K562 (cell line): ENCODE data around the gene PCOLCE2. TPM values are rescaled to one million over a fixed set of nuclear protein-coding genes. Genes with fewer than 3 reads are reported as not detected.
A peak's percentile ranks its signal among the peaks of the same experiment; 100 is the strongest.

Experiments
- ATAC-seq: fragments of 200-7000 bp; cut with Tn5 transposase; 3 replicates; pipeline ENCODE4 v1.9.1; 2020; ENCODE audit warnings: moderate library complexity
- BruUV-seq: library from RNA; stranded (reverse); fragments of 400-500 nt; replicated peaks from 2 replicates; lab custom pipeline; 2021; lab: Mats Ljungman, UMichigan
- CTCF ChIA-PET: fragments of 300-600 bp; formaldehyde crosslinking; extraction: SDS; loops from one replicate; lab custom pipeline; 2021; ENCODE audit warnings: low intra/inter-chr PET ratio; lab: Yijun Ruan, JAX
- POLR2A ChIA-PET: fragments of 300-600, 350-650 bp; sonication (Branson Sonifier 250); formaldehyde crosslinking; extraction: SDS; loops from one replicate; lab custom pipeline; 2021; ENCODE audit warnings: antibody characterized with exemption, inconsistent platforms; lab: Yijun Ruan, JAX
- DNase-seq, 4 experiments: peaks; one replicate each; pipeline versions ENCODE4 v3.0.0 to v3.0.0-alpha.2; 2011 to 2018; ENCODE audit warnings: low spot score in 3 of 4, mixed read lengths in 3 of 4; ENCODE audit errors: extremely low read depth in 1 of 4
- FAIRE-seq: peaks from 2 replicates; lab custom pipeline; 2011; peaks lifted over from hg19 to GRCh38; lab: Jason Lieb, UNC
- H2AFZ ChIP-seq: 2 replicates; pipeline ENCODE4 v1.6.0; 2011; ENCODE audit warnings: low read depth, low read length, control low read depth, inconsistent platforms
- H3K27ac ChIP-seq: fragments of 200-600 bp; 3 replicates; pipeline ENCODE4 v1.8.0; 2011; ENCODE audit warnings: low read depth, mild to moderate bottlenecking, control low read depth, inconsistent platforms, low read length, moderate library complexity, mixed read lengths; ENCODE audit errors: extremely low read depth
- H3K27me3 ChIP-seq, 2 experiments: fragments of 300-600 bp in 1 of 2; 2 replicates in 1 of 2; 3 replicates in 1 of 2; pipeline versions ENCODE4 v1.6.0 to v1.8.0; 2011; ENCODE audit warnings: inconsistent platforms in 2 of 2, low read length in 2 of 2, mild to moderate bottlenecking in 1 of 2, mixed read lengths in 1 of 2, moderate library complexity in 1 of 2; ENCODE audit not compliant: control insufficient read depth in 2 of 2, insufficient read depth in 2 of 2
- H3K36me3 ChIP-seq: fragments of 300-600 bp; 3 replicates; pipeline ENCODE4 v1.8.0; 2011; ENCODE audit warnings: mild to moderate bottlenecking, low read length, inconsistent platforms; ENCODE audit not compliant: control insufficient read depth, insufficient read depth
- H3K4me1 ChIP-seq, 2 experiments: fragments of 200-600 bp in 1 of 2; replicated peaks in 1 of 2; 2 replicates in 1 of 2; 3 replicates in 1 of 2; pipeline versions ENCODE4 v1.5.1 to v1.8.0; 2011; ENCODE audit warnings: inconsistent platforms in 2 of 2, low read length in 2 of 2, mild to moderate bottlenecking in 1 of 2, mixed read lengths in 1 of 2, moderate library complexity in 1 of 2; ENCODE audit not compliant: control insufficient read depth in 2 of 2, insufficient read depth in 2 of 2
- H3K4me2 ChIP-seq: 2 replicates; pipeline ENCODE4 v1.6.1; 2011; ENCODE audit warnings: low read length, control low read depth, inconsistent platforms, mixed read lengths; ENCODE audit not compliant: insufficient read depth
- H3K4me3 ChIP-seq: fragments of 200-600 bp; sonication (generic), shearing (Covaris generic); 2 replicates; pipeline ENCODE4 v1.5.1; 2016; ENCODE audit warnings: control low read depth, inconsistent platforms
- H3K79me2 ChIP-seq: fragments of 200-600 bp; 3 replicates; pipeline ENCODE4 v1.8.0; 2011; ENCODE audit warnings: low read length, inconsistent platforms; ENCODE audit not compliant: control insufficient read depth, insufficient read depth
- H3K9ac ChIP-seq, 2 experiments: 2 replicates each; pipeline versions ENCODE4 v1.6.0 to v1.6.1; 2011; ENCODE audit warnings: low read depth in 2 of 2, low read length in 2 of 2, control low read depth in 1 of 2, inconsistent platforms in 1 of 2, mild to moderate bottlenecking in 1 of 2, mixed read lengths in 1 of 2; ENCODE audit not compliant: insufficient read depth in 1 of 2
- H3K9me1 ChIP-seq: one replicate; pipeline ENCODE4 v1.6.0; 2011; ENCODE audit warnings: inconsistent platforms, mild to moderate bottlenecking, low read length, moderate library complexity; ENCODE audit not compliant: control insufficient read depth, insufficient read depth
- H3K9me3 ChIP-seq: replicated peaks from 2 replicates; pipeline ENCODE4 v1.5.1; 2011; ENCODE audit warnings: low read depth, low read length, inconsistent platforms; ENCODE audit not compliant: control insufficient read depth, insufficient read depth
- H4K20me1 ChIP-seq: replicated peaks from 2 replicates; pipeline ENCODE4 v1.6.1; 2011; ENCODE audit warnings: low read length, inconsistent platforms, mixed read lengths; ENCODE audit not compliant: control insufficient read depth, insufficient read depth
- CREM ChIP-seq: IDR thresholded peaks from 2 replicates; pipeline ENCODE4 v1.6.1; 2014; ENCODE audit warnings: antibody characterized with exemption, low read depth
- GTF2E2 ChIP-seq: fragments of 200-800 bp; sonication (Bioruptor generic); IDR thresholded peaks from 2 replicates; pipeline ENCODE4 v1.6.1; 2016; ENCODE audit warnings: missing genetic modification characterization, missing compliant biosample characterization
- NBN ChIP-seq: fragments of 450-650 bp; IDR thresholded peaks from 2 replicates; pipeline ENCODE4 v1.6.1; 2016; ENCODE audit warnings: low read depth, mild to moderate bottlenecking
- NFIC ChIP-seq: fragments of 450-650 bp; IDR thresholded peaks from 2 replicates; pipeline ENCODE4 v1.6.1; 2017; ENCODE audit warnings: mild to moderate bottlenecking, inconsistent platforms
- NONO ChIP-seq, 2 experiments: fragments of 200-400 bp in 1 of 2; fragments of 450-650 bp in 1 of 2; formaldehyde crosslinking in 1 of 2; IDR thresholded peaks; 2 replicates each; pipeline ENCODE4 v1.6.1; 2017; ENCODE audit warnings: low read depth in 2 of 2, mild to moderate bottlenecking in 2 of 2, moderate library complexity in 2 of 2, low read length in 1 of 2
- PHB ChIP-seq: fragments of 250-450 bp; sonication (Bioruptor Pico); IDR thresholded peaks from 2 replicates; pipeline ENCODE4 v1.5.0; 2021
- PHB2 ChIP-seq: fragments of 450-650 bp; IDR thresholded peaks from 2 replicates; pipeline ENCODE4 v1.6.1; 2017; ENCODE audit warnings: low read depth
- POLR2AphosphoS5 ChIP-seq: IDR thresholded peaks from 2 replicates; pipeline ENCODE4 v1.6.1; 2011; ENCODE audit warnings: mild to moderate bottlenecking, low read depth, low read length, moderate library complexity; ENCODE audit not compliant: control insufficient read depth, insufficient read depth
- ZNF23 ChIP-seq: fragments of 250-450 bp; sonication (Bioruptor Pico); IDR thresholded peaks from 2 replicates; pipeline ENCODE4 v1.4.0; 2020; ENCODE audit warnings: mild to moderate bottlenecking
- ZNF253 ChIP-seq: fragments of 250-450 bp; sonication (Bioruptor Pico); conservative IDR thresholded peaks from 2 replicates; pipeline ENCODE4 v1.6.1; 2021; ENCODE audit warnings: mild to moderate bottlenecking
- WGBS: fragments of 100-300 bp; shearing (Covaris generic); methylation state at CpG from one replicate; pipeline ENCODE4 v1.1.6; 2016; ENCODE audit warnings: low coverage, mixed read lengths; ENCODE audit not compliant: insufficient coverage; ENCODE audit errors: missing lambda C conversion rate; 5-methylcytosine and 5-hydroxymethylcytosine counted together
- in situ Hi-C: fragments of 300-500 bp; cut with MboI; formaldehyde crosslinking; loops from 4 replicates; pipeline ENCODE4 v1.15.0; 2018; ENCODE audit warnings: inconsistent platforms, mixed read lengths
- intact Hi-C: fragments of 100-400 bp; cut with micrococcal nuclease; formaldehyde crosslinking; loops from 2 replicates; pipeline ENCODE4 v1.14.2; 2022
- polyA plus RNA-seq, 8 experiments: library from polyadenylated mRNA; depleted of rRNA in 4 of 8; stranded (reverse) in 5 of 8; unstranded in 3 of 8; fragments of >200 nt; fragmentation: Nextera tagmentation in 2 of 8; fragmentation: Illumina TruSeq in 1 of 8; extraction: Ambion mirVana in 2 of 8; extraction: Trizol in 1 of 8; gene quantifications; 2 replicates each; pipeline versions ENCODE4 v1.2.1 to v1.2.3, GENCODE V29; 2011 to 2014; ENCODE audit warnings: inconsistent platforms in 1 of 8, missing spikeins in 1 of 8
- total RNA-seq, 7 experiments: library from RNA; depleted of rRNA in 6 of 7; stranded (reverse); fragments of >200 nt in 6 of 7; fragmentation: Illumina TruSeq in 2 of 7; extraction: Trizol in 2 of 7; gene quantifications; 2 replicates each; pipeline versions ENCODE4 v1.2.1 to v1.2.3, GENCODE V29; 2011 to 2021; ENCODE audit warnings: low replicate concordance in 1 of 7
- TF ChIP-seq, protein P1 (sequence below): fragments of 450-650 bp; IDR thresholded peaks from 2 replicates; pipeline ENCODE4 v1.6.1; 2014; ENCODE audit warnings: low read depth, mild to moderate bottlenecking, moderate library complexity, borderline replicate concordance

Gene PCOLCE2
- total and polyA plus RNA-seq, 9 of the 15 experiments (the other 6 are each of a cell fraction or from before 2014, with no cell fraction given), result 0.18 to 1.2 (median 0.65) TPM

GRCh38 chr3:142853270-142854168 lies 35.4 kb downstream of the PCOLCE2 start:
- Histone ChIP-seq H2AFZ (no peak overlapping the region), H4K20me1 (no peaks in the 10 kb centered on the region; the same call in 1 of the 2 replicates), H3K9me1 (no peaks in the 10 kb centered on the region), H3K9me3 (no peaks in the 10 kb centered on the region), H3K4me1 (no peaks in the 10 kb centered on the region; a peak in 4 of 5 replicates), H3K9ac (no peak overlapping the region), H3K4me2 (no peak overlapping the region), H3K4me3 (no peak overlapping the region), H3K36me3 (no peaks in the 10 kb centered on the region), H3K27me3 (0 out of 5 replicates have a peak, but pooled peaks cover 0 to 5% of the 10 kb centered on the region in 2 experiments), H3K27ac (no peak overlapping the region), H3K79me2 (no peaks in the 10 kb centered on the region)
- DNase-seq (no peak), ATAC-seq (no peak), FAIRE-seq (no peak)
- ChIA-PET CTCF (no interaction called here), POLR2A (interaction anchor here (0.8 to 1.7 kb wide), 6 partner anchors 10 to 39 kb away, joined by 3 to 5 read pairs (median 3); no protein-coding TSS in a partner anchor)
- peak; percentile 18; the same call in 1 of the 2 replicates for TF ChIP-seq NFIC
- no peak for TF ChIP-seq ZNF23 (CRISPR knock-in tag)
- intact Hi-C loops (loop anchor here (5.0 kb wide), 1 partner anchor 34 kb away; the partner anchor contains the start of gene PCOLCE2), in situ Hi-C loops (no loop called here)
- no TSS peak for BruUV-seq
- WGBS, result 7% methylated on average over 10 of the region's 10 CpGs

- in situ Hi-C loops, result no loop called here
- no peaks in the 10 kb centered on the region; the same call in 1 of the 2 replicates for H4K20me1 ChIP-seq
- no peak for ATAC-seq
- no peak overlapping the region for H2AFZ ChIP-seq
- 0 out of 5 replicates have a peak, but pooled peaks cover 0 to 5% of the 10 kb centered on the region in 2 experiments for H3K27me3 ChIP-seq
- WGBS, result 9% methylated on average over 4 of the region's 4 CpGs
- no peak overlapping the region for H3K9ac ChIP-seq
- no peak overlapping the region for H3K4me3 ChIP-seq
- ChIA-PET POLR2A (no interaction called here), CTCF (no interaction called here)
- no peak for DNase-seq
- no peak overlapping the region for H3K4me2 ChIP-seq
- H3K27ac ChIP-seq, result no peak overlapping the region
- H3K9me3 ChIP-seq, result no peaks in the 10 kb centered on the region
- no peaks in the 10 kb centered on the region for H3K9me1 ChIP-seq
- no peak for FAIRE-seq
- intact Hi-C loops, result loop anchor here (5.0 kb wide), 1 partner anchor 35 kb away; the partner anchor contains the start of gene PCOLCE2
- no TSS peak for BruUV-seq
- H3K4me1 ChIP-seq, result no peaks in the 10 kb centered on the region; a peak in 4 of 5 replicates
- no peaks in the 10 kb centered on the region for H3K79me2 ChIP-seq
- H3K36me3 ChIP-seq, result no peaks in the 10 kb centered on the region
- no peak for TF ChIP-seq NONO (IDR thresholded peaks at IDR 0.05; ENCODE audit: low read depth in 2 of 2, low read length in 1 of 2)
- no peak for TF ChIP-seq NBN
- TF ChIP-seq PHB, result no peak
- TF ChIP-seq, protein P1, sequence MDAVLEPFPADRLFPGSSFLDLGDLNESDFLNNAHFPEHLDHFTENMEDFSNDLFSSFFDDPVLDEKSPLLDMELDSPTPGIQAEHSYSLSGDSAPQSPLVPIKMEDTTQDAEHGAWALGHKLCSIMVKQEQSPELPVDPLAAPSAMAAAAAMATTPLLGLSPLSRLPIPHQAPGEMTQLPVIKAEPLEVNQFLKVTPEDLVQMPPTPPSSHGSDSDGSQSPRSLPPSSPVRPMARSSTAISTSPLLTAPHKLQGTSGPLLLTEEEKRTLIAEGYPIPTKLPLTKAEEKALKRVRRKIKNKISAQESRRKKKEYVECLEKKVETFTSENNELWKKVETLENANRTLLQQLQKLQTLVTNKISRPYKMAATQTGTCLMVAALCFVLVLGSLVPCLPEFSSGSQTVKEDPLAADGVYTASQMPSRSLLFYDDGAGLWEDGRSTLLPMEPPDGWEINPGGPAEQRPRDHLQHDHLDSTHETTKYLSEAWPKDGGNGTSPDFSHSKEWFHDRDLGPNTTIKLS, result no peak
- no peak for TF ChIP-seq ZNF253
- TF ChIP-seq POLR2AphosphoS5, result no peak
- no peak for TF ChIP-seq GTF2E2 (tag)
- TF ChIP-seq CREM, result no peak
- no peak for TF ChIP-seq PHB2
These were observed 36.9 kb downstream of the PCOLCE2 start for GRCh38 chr3:142852009-142852408.
